AG08396 (cell line): Measurements from ENCODE around the gene TALDO1.

Experiments used
- DNase-seq: peaks from one replicate; pipeline ENCODE4 v3.0.0; 2012; ENCODE audit warnings: low spot score, mixed read lengths

Gene TALDO1

GRCh38 chr11:801097-801780, 54.0 kb downstream of the TALDO1 start:
- DNase-seq, result no peak

- no peak for DNase-seq
Measured at GRCh38 chr11:802018-802617, 54.9 kb downstream of the TALDO1 start.

GRCh38 chr11:802693-803466, 55.6 kb downstream of the TALDO1 start:
- DNase-seq, result no peak

GRCh38 chr11:803467-803742, 56.1 kb downstream of the TALDO1 start:
- DNase-seq, result no peak

- peak; percentile 53 for DNase-seq
Measured at GRCh38 chr11:803770-804598, 56.7 kb downstream of the TALDO1 start.

GRCh38 chr11:804599-804964, 57.3 kb downstream of the TALDO1 start:
- no peak for DNase-seq

- peak; percentile 90 for DNase-seq
Measured at GRCh38 chr11:808427-809286, 61.4 kb downstream of the TALDO1 start.

- peak; percentile 98 for DNase-seq
Measured at GRCh38 chr11:809287-810039, 62.2 kb downstream of the TALDO1 start, which contains the start of gene RPLP2. Gene RPLP2, plus strand, starts transcription at chr11:809967. Its CDS starts 268 bp downstream, at chr11:810235.

- DNase-seq, result no peak
Measured at GRCh38 chr11:810040-810567, 62.8 kb downstream of the TALDO1 start.

GRCh38 chr11:811446-812245, 64.4 kb downstream of the TALDO1 start:
- DNase-seq, result no peak

GRCh38 chr11:812390-812789, 65.1 kb downstream of the TALDO1 start:
- DNase-seq, result no peak

- no peak for DNase-seq
Measured at GRCh38 chr11:813072-813455, 65.8 kb downstream of the TALDO1 start.

- no peak for DNase-seq
Measured at GRCh38 chr11:813456-814096, 66.3 kb downstream of the TALDO1 start.
